RKO (cell line): ENCODE data around the gene MAP2K3.
"Not testable (repeated sequence)": the region's sequence is repeated elsewhere in the genome, so short reads cannot be mapped to it uniquely, and the experiment has no call there.

ENCODE experiments used
- DNase-seq: peaks from one replicate; pipeline ENCODE4 v3.0.0-alpha.2; 2016; ENCODE audit warnings: low spot score

The MAP2K3 gene

GRCh38 chr17:21327921-21328320 is 43.4 kb downstream of the MAP2K3 start:
- not testable (repeated sequence) for DNase-seq

GRCh38 chr17:21328778-21329177 is 44.3 kb downstream of the MAP2K3 start:
- DNase-seq = not testable (repeated sequence)

DNA sequence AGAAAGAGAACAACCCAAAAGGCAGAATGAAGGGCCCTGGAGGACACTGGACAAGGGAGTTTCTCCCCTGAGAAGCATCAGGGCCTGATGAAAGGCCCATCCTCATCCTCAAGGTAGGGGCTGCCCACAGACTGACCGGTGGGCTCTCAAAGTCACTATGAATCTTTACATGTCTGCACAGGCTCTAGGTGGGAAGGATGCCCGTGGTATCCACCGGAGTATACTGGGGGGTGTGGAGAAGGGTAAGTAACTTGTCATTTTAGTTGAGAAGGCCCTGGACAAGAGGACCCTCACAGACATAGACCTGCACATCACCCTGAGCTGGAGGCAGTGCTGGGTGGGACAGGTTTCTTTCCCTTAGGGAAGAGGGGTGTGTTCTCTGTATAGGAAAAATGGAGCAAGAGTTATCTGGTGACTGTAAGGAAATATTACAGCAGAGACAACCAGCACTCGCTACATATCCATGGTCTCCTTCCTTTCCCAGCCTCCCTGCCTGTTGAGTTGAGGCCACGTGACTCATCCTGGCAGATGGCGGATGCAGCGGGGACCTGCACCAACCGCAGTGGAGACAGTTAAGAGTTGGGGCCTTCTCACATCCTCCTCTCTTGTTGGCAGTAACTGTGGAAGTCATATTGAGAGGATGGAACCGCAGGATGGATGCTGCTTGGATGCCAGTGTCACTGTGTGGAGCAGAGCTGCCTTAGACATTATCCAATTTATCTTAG is 46.1 kb downstream of the MAP2K3 start:
- no peak for DNase-seq

- not testable (repeated sequence) for DNase-seq
Measured at GRCh38 chr17:21336541-21337294, 52.2 kb downstream of the MAP2K3 start.

- not testable (repeated sequence) for DNase-seq
Measured at GRCh38 chr17:21337981-21338625, 53.6 kb downstream of the MAP2K3 start.

DNA sequence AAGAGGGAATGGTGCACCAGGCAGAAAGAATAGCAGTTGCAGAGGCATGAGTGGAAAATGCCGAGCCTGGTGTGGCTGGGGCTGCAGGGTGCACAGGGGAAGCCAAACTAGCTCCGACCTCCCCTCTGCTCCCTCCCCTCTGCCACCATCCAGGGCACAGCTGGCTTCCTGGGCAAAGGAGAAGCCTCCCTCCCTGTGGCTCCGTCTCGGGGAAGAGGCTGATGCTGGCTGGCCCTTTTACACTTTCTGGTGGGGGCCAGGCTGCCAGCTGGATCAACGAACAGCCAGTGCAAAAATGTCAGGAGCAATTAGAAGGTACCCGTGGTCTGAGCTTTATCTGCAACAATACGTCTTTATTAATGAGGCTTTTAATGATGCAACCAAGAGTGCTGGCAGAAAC is 54.5 kb downstream of the MAP2K3 start:
- no peak for DNase-seq

GRCh38 chr17:21339571-21339970 is 55.1 kb downstream of the MAP2K3 start:
- DNase-seq = not testable (repeated sequence)

DNA sequence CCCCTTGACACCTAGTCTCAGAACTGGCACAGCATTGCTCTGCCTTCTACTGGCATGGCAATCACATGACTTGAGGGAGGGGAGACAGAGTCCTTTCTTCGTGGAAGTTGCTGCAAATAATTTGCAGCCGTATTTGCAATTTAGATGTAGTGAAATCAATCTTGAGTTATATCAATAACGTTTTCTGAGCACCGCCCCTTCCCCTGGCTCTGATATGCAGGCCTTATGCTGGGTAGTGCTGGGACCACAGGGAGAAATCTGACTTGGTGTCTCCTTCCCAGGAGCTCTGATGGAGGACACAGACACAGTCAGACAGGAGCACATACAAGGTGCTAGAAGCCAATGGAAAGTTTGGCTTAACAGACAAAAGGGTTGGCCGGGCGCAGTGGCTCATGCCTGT is 55.9 kb downstream of the MAP2K3 start:
- not testable (repeated sequence) for DNase-seq

- DNase-seq = not testable (repeated sequence)
Measured at GRCh38 chr17:21341279-21341678, 56.8 kb downstream of the MAP2K3 start.

DNA sequence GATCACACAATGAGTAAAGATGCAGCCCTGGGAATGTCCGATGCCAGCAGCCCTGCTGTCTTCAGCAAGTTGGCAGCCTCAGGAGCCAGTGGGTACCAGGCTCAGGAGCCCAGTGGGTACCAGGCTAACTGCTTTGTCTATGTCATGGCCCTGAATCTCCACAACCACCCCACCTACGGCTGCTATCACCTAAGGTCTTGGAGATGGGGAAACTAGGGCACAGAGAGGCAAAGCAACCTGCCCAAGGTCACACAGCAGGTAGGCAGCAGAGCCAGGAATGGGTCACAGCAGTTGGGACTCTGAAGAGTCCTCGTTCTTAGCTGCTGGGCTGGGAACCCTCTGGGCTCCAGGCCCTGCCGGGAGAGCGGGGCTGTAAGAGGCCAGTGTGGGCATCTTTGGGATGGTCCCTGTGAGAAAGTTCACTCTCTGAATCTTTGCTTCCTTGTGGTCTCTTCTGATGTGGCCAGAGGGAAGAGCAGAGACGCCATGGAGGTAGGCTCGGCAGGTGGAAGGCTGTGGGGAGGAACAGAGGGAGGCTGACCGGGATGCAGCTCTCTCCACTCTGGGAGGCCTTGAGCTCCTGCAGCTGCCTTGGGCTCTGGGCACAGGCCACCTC is 57.5 kb downstream of the MAP2K3 start:
- not testable (repeated sequence) for DNase-seq

- DNase-seq = not testable (repeated sequence)
Measured at GRCh38 chr17:21343061-21343949, 58.8 kb downstream of the MAP2K3 start.

DNA sequence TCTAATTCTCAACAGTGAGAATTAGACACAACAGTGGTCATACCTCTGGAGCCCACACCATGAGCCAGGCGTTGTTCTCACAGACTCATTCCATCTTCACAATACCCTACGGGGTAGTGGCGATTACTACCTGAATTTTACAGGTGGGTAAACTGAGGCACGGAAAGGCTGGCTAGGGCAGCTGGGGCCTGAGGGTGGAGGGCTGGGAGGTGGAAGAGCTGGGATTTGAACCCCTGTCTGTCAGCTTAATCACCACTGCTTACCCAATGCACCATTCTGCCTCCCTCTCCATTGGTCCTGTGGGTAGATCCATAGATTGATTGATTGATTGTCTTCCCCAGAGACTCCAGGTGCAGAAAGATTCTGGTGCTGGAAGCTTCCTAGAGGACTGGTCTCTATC is 60.3 kb downstream of the MAP2K3 start:
- DNase-seq = not testable (repeated sequence)

GRCh38 chr17:21345236-21345635 is 60.7 kb downstream of the MAP2K3 start:
- DNase-seq = no peak

DNA sequence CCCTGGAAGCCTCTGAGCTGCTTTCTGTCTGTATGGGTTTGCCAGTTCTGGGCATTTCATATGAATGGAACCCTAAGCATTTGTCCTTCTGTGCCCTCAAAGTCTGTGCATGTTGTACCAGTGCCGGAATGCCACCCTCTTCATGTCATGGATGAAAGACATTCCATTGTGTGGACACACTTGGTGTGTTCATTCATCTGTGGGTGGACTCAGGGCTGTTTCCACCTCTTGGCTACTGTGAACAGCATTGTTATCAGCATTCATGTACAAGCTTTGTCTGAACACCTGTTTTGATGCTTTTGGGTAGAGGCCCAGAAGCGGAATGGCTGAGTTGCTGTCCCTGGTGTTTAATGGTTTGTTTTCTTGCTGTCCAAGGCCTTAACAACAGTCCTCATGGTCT is 61.6 kb downstream of the MAP2K3 start:
- DNase-seq = not testable (repeated sequence)

DNA sequence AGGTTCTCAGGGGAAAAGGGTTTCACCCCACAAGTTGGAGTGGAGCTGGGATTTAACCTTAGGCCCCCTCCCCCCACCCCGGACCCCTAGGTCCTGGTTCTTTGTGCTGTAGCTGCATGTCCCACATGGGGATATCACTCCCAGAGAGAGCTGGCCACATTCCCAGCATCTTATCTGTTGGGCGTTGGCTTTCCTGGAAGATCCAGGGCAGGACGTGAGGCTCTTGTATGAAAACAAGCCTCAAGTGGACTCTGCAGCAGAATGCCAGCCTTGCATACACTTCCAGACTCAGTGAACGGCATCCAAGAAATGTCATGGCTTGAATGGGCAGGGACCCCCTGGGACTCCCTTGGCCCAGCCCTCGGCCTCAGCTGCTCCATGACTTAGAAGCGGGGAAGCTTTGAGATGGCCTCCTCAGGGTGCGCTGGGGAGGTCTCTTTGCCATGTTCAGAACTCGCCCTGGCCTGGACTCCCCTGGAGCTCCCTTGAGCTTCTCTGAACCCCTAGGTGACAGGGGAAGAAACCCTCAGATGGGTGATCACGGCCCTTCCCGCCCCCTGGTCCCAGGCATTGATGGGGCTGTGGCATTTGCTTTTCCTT is 62.2 kb downstream of the MAP2K3 start:
- not testable (repeated sequence) for DNase-seq

DNA sequence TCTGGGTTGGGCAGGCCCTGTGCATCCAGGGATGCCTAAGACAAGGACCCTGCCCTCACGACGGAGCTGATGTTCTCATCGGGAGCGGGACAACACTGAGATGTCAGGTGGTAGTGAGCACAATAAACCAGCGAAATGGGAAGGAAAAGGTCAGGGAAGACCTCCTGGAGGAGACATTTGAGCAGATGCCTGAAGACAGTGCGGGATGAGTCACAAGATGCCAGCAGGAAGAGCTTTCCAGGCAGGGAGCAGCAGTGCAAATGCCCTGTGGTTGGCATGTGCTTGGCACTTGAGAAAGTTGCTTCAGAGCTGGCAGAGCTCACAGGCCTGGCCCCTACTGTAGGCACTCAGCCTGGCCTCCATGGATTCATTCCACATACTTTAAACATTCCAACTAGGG is 63.1 kb downstream of the MAP2K3 start:
- DNase-seq = not testable (repeated sequence)

DNA sequence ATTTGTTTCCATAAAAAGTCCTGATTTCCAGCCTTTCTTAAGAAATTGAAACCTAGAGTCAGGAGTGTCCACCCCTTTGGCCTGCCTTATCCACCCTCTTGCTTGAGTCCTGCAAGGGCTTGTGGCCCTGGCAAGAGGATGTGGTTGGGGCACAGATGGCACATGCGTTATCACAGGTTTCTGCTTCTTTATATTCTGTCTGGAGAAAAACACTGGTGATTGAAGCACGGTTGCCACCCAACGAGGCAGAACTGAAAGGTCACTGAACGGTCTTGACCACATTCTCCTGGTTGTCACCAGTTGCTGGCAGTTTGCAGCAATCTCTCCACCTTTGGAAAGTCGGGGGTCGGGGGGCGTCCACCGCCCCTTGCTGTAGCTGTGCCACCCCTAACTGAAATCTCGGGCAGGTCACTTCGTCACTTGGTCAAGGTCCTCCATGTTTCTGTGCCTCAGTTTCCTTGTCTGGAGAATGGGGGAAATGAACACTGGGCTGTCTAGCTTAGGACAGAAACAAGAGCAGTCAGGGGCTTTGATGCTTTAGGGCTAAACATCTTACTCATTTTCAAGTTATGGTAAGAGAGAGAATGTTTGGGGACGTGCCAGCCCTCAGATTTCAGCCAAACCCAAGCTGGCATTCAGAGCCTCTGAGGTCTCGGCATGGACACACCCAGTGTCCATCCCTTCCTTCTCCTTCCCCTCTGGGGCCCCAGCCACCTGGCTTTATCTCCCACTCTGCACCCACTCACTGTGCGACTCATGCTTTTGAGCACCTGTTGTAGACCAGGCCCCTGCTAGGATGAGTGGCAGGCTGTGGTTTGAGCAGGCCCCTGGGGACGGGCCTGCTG is 63.8 kb downstream of the MAP2K3 start:
- DNase-seq = not testable (repeated sequence)

GRCh38 chr17:21348926-21349261 is 64.4 kb downstream of the MAP2K3 start:
- not testable (repeated sequence) for DNase-seq

GRCh38 chr17:21349358-21350050 is 65.0 kb downstream of the MAP2K3 start:
- DNase-seq = not testable (repeated sequence)
